ENCODE data around the gene ABCB1. TPM values are rescaled to one million over a fixed set of nuclear protein-coding genes. Genes with fewer than 3 reads are reported as not detected.

ABCB1 gene
- total and polyA plus RNA-seq, 2 donors (not counting 3 experiments of a cell fraction or from before 2014, with no cell fraction given), result 7.1 to 7.5 TPM

DNA sequence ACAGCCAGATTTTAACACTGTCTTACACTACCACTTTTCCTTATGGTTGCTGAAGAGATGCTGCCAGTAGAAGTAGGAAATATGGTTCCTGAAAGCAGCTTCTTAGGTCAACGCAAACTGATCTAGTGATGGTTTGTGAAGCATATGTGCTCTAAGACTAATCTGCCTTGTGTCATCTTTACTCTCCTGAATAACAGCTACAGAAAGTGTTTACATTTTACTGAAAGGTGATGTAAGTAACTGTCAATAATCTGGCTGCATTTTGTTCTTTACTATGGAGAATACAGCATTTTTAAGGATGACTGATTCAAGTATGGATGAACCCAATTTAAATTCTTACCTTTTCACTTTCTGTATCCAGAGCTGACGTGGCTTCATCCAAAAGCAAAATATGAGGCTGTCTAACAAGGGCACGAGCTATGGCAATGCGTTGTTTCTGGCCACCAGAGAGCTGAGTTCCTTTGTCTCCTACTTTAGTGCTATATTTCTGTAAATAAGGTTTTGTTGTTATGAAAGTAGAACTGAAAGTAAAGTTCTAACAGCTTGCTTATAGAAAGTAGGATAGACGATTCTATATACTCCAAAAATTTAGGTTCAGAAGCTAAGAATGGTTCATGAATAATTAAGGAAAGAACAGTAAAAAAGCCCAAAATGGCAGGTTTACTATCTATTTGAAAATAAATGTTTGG lies 95.0 kb downstream of the ABCB1 start:
- Histone ChIP-seq H3K36me3 (ENCODE audit: control insufficient read depth in 2 of 2, extremely low read depth in 1 of 2, insufficient read depth in 2 of 2, low read length in 2 of 2) (no peaks in the 10 kb centered on the region), H3K79me2 (ENCODE audit: control insufficient read depth, insufficient read depth, low read length) (no peaks in the 10 kb centered on the region), H3K9me1 (replicated peaks; ENCODE audit: control insufficient read depth, extremely low read depth, insufficient read depth, low read length) (no peaks in the 10 kb centered on the region), H3K9ac (replicated peaks; ENCODE audit: extremely low read depth, insufficient read depth, low read length) (no peak overlapping the region), H3K4me3 (replicated peaks in 1 of 3; ENCODE audit: insufficient read depth in 1 of 3, low read depth in 1 of 3, low read length in 3 of 3) (no peak overlapping the region), H4K20me1 (replicated peaks; ENCODE audit: control insufficient read depth, extremely low read depth, insufficient read depth, low read length) (no peaks in the 10 kb centered on the region), H3K9me3 (replicated peaks; ENCODE audit: control insufficient read depth, insufficient read depth, low read length) (no peaks in the 10 kb centered on the region), H3K27me3 (ENCODE audit: control insufficient read depth in 2 of 2, insufficient read depth in 2 of 2, low read length in 2 of 2) (peaks cover 0 to 5% of the 10 kb centered on the region in 2 experiments), H3K4me1 (ENCODE audit: control insufficient read depth, extremely low read depth, insufficient read depth, low read length) (no peaks in the 10 kb centered on the region), H2AFZ (ENCODE audit: low read depth, low read length) (no peak overlapping the region), H3K27ac (ENCODE audit: insufficient read depth, low read depth, low read length) (no peak overlapping the region), H3K4me2 (ENCODE audit: insufficient read depth, low read length) (no peak overlapping the region)
- FAIRE-seq (no peak), DNase-seq (ENCODE audit: low read depth, low spot score) (no peak)
- no peak for TF ChIP-seq MYC (IDR thresholded peaks at IDR 0.05; ENCODE audit: low read depth, low read length)
- no peak for TF ChIP-seq GATA2 (IDR thresholded peaks at IDR 0.05; ENCODE audit: insufficient read depth, insufficient read length, low read depth, low read length)
- TF ChIP-seq MAX (IDR thresholded peaks at IDR 0.05; ENCODE audit: insufficient read depth, insufficient read length), result no peak
- TF ChIP-seq FOS (IDR thresholded peaks at IDR 0.05; ENCODE audit: borderline replicate concordance, insufficient read depth, low read length), result no peak
- no peak for TF ChIP-seq POLR2A (IDR thresholded peaks at IDR 0.05; ENCODE audit: low read depth, low read length)
- TF ChIP-seq, protein P1, sequence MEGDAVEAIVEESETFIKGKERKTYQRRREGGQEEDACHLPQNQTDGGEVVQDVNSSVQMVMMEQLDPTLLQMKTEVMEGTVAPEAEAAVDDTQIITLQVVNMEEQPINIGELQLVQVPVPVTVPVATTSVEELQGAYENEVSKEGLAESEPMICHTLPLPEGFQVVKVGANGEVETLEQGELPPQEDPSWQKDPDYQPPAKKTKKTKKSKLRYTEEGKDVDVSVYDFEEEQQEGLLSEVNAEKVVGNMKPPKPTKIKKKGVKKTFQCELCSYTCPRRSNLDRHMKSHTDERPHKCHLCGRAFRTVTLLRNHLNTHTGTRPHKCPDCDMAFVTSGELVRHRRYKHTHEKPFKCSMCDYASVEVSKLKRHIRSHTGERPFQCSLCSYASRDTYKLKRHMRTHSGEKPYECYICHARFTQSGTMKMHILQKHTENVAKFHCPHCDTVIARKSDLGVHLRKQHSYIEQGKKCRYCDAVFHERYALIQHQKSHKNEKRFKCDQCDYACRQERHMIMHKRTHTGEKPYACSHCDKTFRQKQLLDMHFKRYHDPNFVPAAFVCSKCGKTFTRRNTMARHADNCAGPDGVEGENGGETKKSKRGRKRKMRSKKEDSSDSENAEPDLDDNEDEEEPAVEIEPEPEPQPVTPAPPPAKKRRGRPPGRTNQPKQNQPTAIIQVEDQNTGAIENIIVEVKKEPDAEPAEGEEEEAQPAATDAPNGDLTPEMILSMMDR (IDR thresholded peaks at IDR 0.05; ENCODE audit: extremely low read depth in 1 of 2, insufficient read depth in 1 of 2, low read depth in 1 of 2, low read length in 2 of 2), result no peak
- no peak for TF ChIP-seq POLR2AphosphoS5 (IDR thresholded peaks at IDR 0.05; ENCODE audit: insufficient read depth, low read depth, low read length)
- TF ChIP-seq EZH2 (IDR thresholded peaks at IDR 0.05; ENCODE audit: borderline replicate concordance, low read depth, low read length, severe bottlenecking), result no peak
- TF ChIP-seq JUN (IDR thresholded peaks at IDR 0.05; ENCODE audit: borderline replicate concordance, insufficient read depth, insufficient read length, low read depth), result no peak
- no TSS peak for BruUV-seq (replicated peaks)
- POLR2A ChIA-PET, result no interaction called here
- CTCF ChIA-PET, result interaction anchor here (0.6 to 4.4 kb wide), 52 partner anchors 9 to 1222 kb away, joined by 3 to 108 read pairs (median 5); partner anchors contain the start of genes ABCB1, ADAM22, DBF4 and RUNDC3B
- intact Hi-C loops (cut with micrococcal nuclease), result loop anchor here (1.0 to 5.0 kb wide), 4 partner anchors 119 to 606 kb away; no protein-coding TSS in a partner anchor
- dilution Hi-C loops (cut with MboI; ENCODE audit: extremely low pct_ligation_motif_present, low sequenced_read_pairs), result no loop called here
